Stimulated activated CD4-positive, alpha-beta T cell treated with anti-CD3 and anti-CD28 coated beads, Interleukin-12 subunit alpha, Interleukin-12 subunit beta, amount 100 ng/mL, for 48 hours (primary cell): ENCODE measurements around the gene PLEKHA1.

Source experiments
- DNase-seq, 3 donors: peaks; one replicate each; pipeline ENCODE4 v3.0.0-alpha.2; 2020; ENCODE audit warnings: low read depth in 2 of 3, low spot score in 1 of 3

Gene PLEKHA1

DNA sequence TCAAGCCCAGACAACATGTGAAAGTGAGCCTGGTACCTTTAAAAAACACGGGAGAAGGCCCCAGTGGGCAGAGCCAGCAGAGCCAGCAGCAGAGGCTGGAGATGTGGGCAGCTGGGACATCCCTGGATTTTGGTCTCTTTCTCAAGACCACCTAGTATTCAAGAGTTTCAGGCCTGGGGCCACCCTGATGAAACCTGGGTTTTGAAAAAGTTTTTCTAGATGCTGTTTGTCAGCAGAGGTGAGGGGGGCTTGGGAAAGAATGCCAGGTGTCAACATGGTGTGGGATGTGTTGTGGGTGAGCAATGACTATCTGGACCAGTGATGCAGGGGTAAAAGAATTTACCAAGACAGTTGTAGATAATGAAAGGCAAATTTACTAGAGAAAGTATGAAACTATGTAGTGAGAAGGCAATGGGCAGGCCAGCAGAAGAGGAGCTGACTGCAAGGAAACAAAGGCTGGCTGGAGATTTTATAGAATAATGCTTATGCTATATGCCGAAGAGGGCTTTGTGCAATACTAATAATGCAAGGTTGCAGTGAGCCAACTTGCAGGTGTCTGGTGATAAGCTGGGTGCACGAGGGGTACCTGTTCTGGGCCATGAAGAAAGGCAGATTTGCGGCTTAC lies 28.1 kb upstream of the PLEKHA1 start:
- no peak for DNase-seq

DNA sequence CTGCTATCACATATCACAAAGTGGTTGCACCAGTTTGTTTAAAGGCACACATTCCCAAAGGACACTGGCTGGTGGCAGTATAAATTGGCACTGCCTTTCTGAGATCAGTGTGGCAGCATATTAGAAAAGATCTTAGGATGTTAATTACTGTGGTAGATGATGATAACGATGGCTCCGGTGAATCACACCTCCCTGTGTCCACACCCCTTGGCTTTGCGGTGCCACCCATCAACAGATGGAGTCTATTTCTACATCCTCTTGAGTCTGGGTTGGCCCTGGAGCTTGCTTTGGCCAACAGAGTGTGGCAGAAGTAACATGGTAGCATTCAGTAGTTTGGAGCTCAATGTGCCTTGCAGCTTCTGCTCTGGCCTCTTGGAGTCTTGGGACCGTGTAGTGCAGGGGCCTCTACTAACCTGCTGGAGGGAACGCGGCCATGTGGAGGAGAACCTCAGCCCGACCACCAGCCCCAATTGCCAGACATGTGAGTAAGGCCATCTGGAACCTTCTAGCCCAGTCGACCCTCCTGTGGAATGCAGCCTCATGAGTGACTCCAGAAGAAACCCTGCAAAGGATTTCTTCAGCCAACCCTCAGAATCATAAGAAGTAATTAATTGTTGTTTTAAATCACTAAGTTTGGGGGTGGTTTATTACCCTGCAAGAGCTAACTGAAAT lies 27.2 kb upstream of the PLEKHA1 start:
- DNase-seq, result no peak

DNA sequence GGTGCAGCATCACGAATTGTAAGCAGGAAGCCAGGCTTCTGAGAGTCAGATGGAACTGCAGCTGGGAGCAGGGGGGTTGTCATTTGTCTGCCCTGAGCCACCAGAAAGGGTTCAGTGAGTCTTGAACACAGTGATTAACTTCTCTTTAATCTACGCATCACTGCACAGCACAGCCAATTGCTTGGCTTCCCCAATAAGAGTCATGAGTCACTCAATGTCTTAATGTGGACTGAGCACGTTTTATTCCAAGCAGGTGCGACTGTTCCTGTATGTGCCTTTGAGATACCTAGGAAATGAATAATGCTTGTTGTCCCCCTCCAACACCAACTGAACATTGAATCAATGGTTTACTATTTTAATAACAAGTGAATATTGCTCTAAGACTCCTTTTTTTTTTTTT lies 26.0 kb upstream of the PLEKHA1 start:
- DNase-seq, result no peak

DNA sequence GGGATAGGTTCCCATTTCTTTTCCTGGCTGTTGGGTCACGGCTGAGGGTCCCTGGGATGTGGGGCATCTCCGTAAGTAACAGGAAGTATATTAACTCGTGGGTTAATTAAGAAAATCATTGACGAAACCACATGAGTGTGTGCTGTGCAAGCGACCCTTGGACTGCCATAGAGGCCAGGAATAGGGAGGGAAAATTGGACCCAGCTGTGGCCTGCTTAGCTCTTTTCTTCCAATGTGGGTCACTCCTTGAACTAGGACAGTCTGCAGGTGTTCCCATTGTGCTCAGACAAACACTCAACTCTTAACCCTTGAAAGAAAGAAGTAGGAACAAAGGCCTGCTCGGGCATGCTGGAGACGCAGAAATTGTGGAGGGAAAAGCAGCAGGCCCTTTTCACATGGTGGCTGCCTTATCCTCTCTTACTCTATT lies 25.6 kb upstream of the PLEKHA1 start:
- no peak for DNase-seq

DNA sequence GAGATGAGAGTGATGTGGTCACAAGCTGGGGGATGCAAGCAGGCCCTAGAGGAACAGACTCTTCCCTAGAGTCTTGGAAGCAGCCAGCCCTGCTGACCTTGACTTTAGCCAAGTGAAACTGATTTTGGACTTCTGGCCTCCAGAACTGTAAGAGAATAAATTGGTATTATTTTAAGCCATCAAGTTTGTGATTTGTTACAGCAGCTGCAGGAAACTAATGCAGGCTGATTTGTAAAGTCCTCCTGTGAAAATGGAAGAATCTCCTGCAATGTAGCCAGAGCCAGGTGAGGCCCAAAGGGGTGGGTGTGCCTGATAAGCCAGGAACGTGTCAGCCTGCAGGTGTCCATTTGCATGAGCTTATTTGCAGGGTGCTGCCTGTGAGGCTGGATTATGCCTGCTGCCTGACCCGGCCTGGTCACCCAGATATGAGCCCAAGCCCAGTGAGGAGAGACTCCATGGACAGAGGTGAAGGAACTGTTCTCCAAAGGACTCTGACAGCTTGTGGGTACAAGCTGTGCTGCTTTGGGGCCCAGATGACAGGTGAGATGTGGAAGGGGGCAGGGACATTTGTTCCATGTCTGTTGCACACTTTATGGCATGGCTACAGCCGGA lies 24.6 kb upstream of the PLEKHA1 start:
- DNase-seq, result no peak

DNA sequence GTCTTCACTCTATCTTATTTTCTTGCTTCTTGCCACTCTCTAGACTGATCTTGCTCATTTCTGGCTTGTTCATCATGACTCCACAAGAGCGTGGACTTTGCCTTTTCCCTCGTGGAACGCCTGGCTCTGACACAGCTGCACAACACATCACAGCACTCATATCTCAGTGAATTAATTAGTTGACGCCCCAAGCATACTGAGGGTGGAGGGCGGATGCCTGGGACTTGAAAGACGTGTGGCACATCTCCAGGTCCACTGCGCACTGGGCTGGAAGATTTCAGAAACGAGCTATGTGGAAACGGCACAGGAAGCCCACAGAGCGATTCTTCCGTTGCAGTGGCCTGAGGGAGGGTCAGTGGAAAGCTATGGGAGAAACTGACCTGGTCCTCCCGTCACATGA lies 23.6 kb upstream of the PLEKHA1 start:
- DNase-seq, result no peak

DNA sequence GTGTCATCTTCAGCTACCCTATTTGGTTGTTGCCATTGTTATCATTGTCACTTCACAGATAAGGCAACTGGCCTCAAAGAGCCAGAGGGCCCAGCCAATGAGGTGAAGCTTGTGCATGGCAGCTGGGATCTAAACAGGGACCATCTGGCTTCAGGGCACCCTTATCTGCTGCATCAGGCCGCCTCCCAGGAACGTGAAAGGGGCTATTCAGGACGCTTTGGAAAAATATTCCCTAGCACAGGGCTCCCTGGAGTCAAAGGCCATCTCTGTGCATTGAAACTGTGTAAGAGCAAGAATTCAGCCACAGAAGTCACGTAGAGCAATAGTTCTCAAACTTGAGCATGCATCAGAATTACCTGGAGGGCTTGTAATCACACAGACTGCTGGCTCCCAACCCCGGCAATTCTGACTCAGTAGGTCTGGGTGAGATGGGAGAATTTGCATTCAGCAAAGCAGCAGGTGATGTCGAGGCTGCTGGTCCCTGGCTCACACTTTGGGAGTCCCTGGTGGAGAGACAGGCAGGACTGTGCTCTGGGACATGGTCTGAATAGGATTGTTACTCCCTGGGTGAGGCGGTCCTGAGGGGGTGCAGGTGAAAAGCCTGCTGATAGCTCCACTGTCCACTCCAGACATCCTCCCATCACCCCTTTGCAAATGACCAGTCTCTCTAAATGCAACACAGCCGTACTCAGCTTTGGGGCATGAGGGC lies 21.5 kb upstream of the PLEKHA1 start:
- DNase-seq, result no peak

DNA sequence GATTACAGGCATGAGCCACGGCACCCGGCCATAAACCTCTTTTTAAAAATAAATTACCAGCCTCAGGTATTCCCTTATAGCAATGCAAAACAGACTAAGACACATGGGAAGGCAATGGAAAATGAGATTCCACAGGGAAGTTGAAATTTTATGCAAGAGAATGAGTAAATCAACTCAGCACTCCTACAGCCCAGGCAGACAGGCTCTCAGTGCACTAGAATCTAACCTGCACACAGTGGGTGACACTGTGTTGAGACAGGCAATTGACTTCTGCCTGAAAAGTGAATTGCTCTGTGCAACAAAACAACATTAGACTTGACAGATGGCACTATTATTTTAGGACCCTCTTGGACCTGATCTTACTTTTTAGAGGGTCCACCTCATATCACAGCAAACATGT lies 20.1 kb upstream of the PLEKHA1 start:
- no peak for DNase-seq

DNA sequence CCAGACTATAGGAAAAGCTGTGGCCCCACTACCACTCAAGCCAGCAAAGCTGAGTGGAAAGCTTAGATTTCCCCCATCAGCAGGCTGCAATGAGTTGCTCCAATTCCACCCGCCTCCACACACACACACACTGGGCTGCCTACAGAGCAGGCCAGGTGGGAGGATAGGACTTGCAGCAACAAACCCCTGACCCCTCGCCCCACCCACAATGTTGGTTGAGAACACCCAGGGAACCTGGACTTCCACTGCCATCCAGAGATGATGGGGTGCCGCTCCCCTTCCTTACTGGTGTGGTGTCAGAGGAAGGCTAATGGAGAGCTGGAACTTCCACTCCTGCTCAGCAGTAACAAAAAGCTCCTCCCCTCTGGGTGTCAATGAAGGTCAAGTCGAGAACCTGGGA lies 16.8 kb upstream of the PLEKHA1 start:
- no peak for DNase-seq

DNA sequence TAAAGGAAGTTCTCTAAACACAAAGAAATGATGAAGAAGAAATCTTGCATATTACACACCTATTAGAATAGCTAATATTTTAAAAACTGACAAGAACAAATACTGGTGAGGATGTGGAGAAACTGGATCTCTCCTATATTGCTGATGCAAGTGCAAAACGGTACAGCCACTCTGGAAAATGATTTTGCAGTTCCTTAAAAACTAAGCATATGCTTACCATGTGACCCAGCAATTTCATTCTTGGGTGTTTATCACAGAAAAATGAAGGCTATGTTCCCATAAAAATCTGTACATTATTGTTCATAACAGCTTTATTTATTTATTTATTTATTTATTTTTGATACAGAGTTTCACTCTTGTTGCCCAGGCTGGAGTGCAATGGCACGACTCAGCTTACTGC lies 14.9 kb upstream of the PLEKHA1 start:
- no peak for DNase-seq

DNA sequence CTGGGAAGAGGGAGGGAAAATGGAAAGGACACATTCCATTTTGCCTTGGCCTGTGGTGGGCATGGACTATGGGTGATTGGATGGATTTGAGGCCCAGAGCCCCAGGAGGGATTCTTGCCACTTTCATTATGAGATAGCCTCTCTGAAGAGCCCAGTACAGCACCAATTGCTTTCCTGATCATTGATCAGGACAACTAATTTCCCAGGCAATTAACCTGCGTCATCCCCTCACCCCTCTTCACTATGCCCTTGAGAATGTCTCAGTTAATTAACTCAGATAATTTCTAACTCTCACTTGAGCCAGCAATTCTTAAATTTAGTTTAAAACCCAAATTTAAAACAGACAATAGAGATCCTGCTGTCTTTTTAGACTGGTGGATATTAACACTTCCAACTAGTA lies 13.5 kb upstream of the PLEKHA1 start:
- DNase-seq, result no peak

DNA sequence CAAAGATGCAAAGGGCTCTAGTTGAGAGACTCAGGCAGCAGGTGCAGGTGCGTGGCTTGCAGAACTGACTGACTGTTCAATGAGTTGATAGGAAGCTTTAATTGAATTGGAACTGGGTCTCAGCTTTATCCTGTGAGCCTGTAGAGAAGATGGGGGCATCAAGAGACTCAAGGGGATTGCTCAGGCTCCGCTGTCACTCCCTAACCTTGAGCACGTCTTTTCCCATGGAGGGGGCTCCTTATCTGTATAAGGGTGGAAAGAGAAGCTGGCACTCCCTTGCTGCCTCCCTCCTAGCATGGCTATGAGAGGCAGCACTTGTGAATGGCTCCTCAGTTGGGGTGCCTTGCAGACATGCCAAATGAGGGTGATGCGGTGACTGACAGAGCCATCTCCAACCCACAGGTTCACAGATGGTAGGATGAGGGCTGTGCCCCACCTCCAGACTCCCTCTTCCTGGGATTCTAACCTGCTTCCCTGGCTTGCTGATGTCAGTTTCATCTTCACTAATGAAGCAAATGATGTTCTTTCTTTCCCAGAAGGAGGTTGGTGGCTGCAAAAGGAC lies 12.4 kb upstream of the PLEKHA1 start:
- DNase-seq, result no peak

DNA sequence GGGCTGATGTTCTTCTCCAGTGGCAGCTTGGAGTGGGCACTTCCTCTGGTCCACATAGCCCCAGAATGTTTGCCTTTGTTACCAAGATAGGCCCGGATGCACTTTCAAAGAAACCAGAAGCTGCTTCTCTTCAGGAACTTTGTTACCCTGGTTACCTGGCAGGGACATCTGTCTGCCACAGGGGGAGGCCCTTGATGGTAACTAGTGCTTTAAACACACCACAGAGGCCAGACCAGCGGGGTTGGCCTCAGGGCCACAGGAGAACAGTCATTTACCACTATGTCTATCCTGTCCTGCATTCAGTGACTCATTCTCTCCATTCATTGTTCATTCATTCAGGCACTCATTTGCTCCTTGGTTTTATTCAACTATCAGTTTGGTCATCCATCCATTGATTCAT lies 11.9 kb upstream of the PLEKHA1 start:
- no peak for DNase-seq

DNA sequence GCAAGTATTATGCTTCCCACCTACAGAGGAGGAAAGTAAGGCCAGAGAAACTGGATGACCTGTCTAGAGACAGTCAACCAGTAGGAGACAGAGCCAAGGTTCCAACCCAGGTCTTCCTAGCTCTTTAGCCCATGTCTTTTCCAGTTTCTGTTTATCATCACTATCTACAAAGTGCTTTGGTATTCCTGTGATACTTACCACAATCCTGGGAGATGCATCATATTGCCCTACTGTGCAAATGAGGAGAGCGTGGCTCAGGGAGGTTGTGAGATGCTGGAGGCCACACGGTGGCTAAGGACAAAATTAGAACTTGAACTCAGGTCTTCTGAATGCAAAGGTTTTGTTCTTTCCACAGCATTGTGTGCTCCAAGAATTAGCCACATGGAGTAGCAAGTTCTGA lies 11.2 kb upstream of the PLEKHA1 start:
- no peak for DNase-seq

DNA sequence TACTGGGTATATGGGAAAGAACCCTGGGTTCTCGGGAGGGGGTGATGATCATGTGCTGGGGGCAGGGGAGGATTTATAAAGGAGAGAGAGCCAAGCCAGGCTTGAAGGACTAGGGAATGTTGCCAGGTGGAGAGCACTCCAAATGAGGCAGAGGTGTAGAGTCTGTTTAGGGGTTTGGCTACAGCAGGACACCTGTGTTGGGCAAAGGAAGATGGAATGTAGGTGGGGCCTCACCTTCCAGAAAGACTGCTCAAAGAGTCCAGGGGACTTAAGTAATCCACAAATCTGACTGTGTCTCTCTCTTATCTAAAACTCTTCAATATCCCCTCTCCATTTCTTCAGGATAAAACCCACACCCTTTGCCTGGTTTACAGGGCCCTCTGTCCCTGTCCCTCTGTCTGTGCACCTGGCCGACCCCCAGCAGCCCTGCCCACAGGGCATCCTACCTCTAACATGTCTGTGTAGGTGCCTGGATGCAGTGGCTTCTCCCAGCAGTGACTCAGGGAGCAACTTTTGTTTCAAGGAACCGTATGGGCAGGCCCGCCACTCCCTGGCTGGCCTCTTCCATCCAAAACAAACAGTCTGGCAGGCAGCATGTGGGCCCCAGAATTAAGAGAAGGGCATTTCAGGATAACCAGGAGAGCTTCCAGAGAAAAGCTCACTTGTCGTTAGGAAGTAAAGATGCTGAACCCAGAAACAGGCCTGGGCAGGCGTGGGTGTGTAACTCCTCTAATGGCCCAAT lies 10.6 kb upstream of the PLEKHA1 start:
- DNase-seq, result no peak

DNA sequence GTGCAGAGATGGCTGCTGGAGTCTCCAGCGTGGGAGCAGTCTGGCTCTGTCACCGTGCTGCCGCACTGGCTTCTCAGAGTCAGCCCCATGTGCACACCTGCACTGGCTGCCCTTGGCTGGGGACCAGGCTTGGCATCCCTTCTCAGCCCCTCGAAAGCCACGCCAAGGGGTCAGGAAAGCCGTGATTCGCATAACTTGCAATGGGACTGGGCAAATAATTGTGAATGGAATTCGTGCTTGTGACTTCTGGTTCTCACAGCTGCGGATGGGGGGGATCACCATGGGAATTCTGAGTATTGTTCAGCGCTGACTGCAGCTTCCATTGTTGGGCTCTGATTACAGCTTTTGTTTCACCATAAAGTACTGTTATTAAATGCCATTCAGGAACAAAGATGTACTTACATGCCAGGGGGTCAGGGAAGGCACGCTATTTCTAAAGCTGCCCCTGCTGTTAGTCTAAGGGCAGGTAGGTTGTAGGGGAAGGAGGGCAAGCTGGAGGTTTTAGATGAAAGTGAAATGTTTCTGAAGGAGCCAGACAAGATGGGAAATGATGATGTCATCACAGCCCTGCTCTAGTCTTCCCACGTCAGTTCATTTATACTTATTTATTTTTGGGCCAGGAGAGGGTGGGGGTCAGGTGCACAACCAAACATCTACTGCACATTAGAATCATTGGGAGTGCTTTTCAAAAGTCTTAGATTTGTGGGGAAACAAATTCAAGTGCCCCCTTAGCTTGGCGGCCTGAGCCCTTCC lies 5.8 kb upstream of the PLEKHA1 start:
- DNase-seq, result no peak

DNA sequence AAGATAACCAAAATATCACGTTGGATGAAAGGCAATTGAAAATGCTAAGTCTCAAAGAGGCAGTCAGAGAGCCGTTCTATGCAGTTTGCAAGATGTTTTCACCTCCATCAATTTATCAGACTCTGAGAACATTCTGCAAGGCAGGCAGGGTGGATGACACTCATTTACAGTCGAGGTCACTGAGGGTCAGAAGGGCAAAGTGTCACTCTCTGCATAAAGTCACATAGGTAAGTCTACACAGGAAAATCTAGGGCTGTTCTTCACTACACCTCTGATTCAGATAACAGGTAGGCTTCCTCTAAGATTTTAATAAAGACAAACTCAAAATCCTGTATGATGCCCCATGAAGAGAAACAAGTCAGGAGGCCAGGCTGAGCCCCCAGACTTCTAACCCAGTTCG lies 1.4 kb upstream of the PLEKHA1 start:
- no peak for DNase-seq

DNA sequence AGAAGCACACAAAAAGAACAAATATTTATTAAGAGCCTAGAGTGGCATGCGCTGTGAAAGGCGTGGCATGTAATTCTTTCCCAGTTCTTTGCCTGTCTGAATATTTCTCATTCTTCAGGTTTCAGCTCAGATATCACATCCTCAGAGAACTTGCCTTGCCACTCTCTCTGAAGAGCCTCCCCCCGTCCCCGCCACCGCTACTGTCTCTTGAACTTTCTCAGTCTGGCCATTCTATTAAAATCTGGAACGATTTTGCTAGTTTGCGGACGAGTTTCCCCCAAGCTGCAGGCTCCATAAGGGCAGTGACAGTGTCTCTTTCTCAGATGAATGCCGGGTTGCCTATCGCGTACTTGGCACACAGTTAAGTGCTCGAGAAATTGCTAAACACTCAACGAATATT lies 787 bp upstream of the PLEKHA1 start:
- no peak for DNase-seq

DNA sequence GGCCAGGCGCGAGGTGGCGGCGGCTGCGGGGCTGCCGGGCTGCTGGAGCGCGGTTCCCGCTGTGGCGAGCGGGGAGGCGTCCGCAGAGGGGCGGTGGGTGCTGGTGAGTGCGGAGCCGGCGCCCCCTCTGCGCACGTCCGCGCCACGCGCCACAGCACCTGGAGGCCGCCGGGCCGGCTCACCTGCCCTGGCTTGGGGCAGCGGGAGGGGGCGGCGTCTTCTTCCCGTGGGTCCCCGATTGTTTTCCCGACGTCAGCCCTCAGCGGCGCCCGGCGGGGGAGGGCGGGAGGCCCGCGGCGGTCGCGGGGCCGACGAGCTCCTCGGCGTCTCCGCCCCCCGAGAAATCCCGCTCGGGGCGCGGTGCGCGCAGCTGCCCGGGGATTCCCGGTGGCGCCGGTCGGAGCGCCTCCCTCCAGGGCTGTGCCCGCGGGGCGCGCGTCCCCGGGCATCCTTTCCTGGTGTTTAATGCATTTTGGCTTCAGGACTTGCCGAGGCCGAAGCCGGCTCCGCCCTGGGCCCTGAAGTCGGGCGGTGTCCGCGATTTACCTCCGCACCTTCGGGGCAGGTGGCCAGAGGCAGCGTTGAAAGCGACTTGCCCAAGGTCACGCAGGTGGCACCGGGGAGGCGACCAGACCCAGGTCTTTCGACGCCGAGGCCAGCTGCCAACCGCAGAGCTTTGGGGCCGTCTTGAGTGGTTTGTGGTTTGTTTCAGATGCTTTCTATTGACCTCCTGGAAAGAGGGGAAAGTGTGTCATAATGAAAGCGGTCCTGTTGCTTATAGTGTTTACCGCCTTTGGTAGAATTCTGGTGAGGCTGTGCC lies 561 bp downstream of the PLEKHA1 start:
- DNase-seq, result peak; percentile 39 to 57 (median 47)
